Immature natural killer cell (primary cell): ENCODE measurements around the gene NMNAT3. TPM values are rescaled to one million over a fixed set of nuclear protein-coding genes. Genes with fewer than 3 reads are reported as not detected.
A peak's percentile ranks its signal among the peaks of the same experiment; 100 is the strongest.

Experiments used
- DNase-seq, 3 donors: peaks; one replicate each; pipeline ENCODE4 v3.0.0; 2022; ENCODE audit warnings: mixed read lengths in 1 of 3
- H3K27ac Mint-ChIP-seq, 6 donors: one replicate each; pipeline ENCODE4 v1.8.0; 2020; ENCODE audit warnings: mixed read lengths in 6 of 6, mild to moderate bottlenecking in 5 of 6, inconsistent platforms in 4 of 6, moderate library complexity in 3 of 6
- H3K27me3 Mint-ChIP-seq, 3 donors: one replicate each; pipeline ENCODE4 v1.8.0; 2020 to 2021; ENCODE audit warnings: low read depth in 3 of 3, mild to moderate bottlenecking in 3 of 3, mixed read lengths in 3 of 3, moderate library complexity in 3 of 3, inconsistent platforms in 1 of 3
- H3K36me3 Mint-ChIP-seq, 3 donors: one replicate each; pipeline ENCODE4 v1.8.0; 2020; ENCODE audit warnings: mixed read lengths in 3 of 3, inconsistent platforms in 2 of 3, mild to moderate bottlenecking in 2 of 3
- H3K4me1 Mint-ChIP-seq, 2 donors: one replicate each; pipeline ENCODE4 v1.8.0; 2020; ENCODE audit warnings: inconsistent platforms in 2 of 2, mild to moderate bottlenecking in 2 of 2, mixed read lengths in 2 of 2, moderate library complexity in 1 of 2
- H3K4me3 Mint-ChIP-seq, 5 donors: one replicate each; pipeline ENCODE4 v1.8.0; 2020; ENCODE audit warnings: mild to moderate bottlenecking in 5 of 5, mixed read lengths in 5 of 5, inconsistent platforms in 3 of 5, moderate library complexity in 3 of 5
- H3K9me3 Mint-ChIP-seq, 6 donors: one replicate each; pipeline ENCODE4 v1.8.0; 2020; ENCODE audit warnings: mild to moderate bottlenecking in 6 of 6, mixed read lengths in 6 of 6, inconsistent platforms in 4 of 6, moderate library complexity in 3 of 6
- polyA plus RNA-seq, 3 donors: library from polyadenylated mRNA; unstranded; fragments of 300-500 nt; fragmentation: Illumina TruSeq; gene quantifications; one replicate each; pipeline ENCODE4 v1.2.3, GENCODE V29; 2021

The NMNAT3 gene
- 1 to 10 TPM; 1.4 to 7.1 (median 2.5) TPM for polyA plus RNA-seq

DNA sequence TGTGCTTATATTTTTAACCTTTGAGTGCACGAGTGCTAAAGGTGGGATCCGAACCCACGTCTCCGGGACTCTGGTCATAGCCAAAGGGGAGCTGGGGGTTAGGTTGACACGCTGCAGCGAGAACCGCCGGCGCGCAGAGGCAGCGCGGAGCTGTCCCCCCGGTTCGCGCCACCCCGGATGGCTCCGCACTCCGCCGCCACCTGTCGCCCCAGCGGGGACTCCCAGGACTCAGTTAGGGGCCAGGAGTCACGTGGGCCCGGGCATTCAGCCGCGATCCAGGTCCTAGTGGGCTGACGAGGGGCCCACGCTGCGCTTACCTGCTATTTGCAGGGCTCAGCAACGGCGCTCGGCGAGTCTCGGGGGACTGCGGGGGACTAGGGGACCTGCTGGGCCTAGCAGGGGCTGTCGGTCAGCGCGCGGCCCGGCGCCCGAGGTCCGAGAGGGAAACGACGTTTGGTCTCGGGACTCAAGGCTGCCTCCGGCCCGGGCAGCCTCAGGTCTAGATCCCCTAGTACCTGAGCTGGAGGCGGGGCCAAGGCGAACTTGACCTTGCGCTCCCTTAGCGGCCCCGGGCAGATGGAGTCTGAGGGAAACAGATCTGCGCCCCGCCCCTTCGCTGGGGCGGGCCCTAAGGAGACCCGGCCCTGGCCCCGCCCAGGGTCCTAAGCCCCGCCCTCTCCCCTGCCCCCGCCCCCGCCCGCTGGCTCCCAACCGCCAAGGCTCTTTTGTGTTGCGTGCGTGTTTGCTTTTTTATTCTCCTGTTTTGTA, at the start of gene NMNAT3:
TSS of gene NMNAT3 (minus strand) at position 585 of the 768 bp plus-strand sequence. CDS start 50,248 bp downstream, outside the sequence.
- H3K27ac Mint-ChIP-seq, result peak within 1 kb of the TSS in 3 of 6 donors; percentile 39 to 58 (median 54)
- H3K36me3 Mint-ChIP-seq, result peaks cover 0 to 4% (median 0%) of the 10 kb centered on the region in 3 donors

DNA sequence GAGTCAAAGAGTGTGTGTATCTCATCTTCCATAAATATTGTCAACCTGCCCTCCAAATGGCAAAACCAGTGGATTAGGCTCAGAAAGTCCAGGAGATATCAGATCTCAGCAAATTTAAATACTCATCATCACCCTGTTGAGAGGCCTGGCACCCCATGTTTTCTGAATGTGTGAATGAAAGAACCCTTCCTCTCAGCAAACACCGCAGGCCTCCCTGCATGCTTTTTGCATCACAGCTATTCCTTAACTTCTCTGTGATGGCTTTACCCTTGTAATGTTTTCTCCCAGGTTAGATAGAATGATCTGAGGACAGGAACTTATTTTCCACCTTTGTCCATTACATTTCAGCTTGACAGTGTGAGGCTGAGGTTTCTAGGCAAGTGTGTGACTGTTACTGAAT, 43.6 kb upstream of the NMNAT3 start:
- Mint-ChIP-seq H3K27me3 (peaks cover 0 to 4% (median 2%) of the 10 kb centered on the region in 3 donors), H3K9me3 (no peaks in the 10 kb centered on the region), H3K4me3 (no peak overlapping the region), H3K36me3 (no peaks in the 10 kb centered on the region), H3K27ac (no peak overlapping the region), H3K4me1 (no peaks in the 10 kb centered on the region)
- no peak for DNase-seq

More for the DNA sequence above, at the start of gene NMNAT3:
- Mint-ChIP-seq H3K9me3 (peaks cover 0 to 2% (median 0%) of the 10 kb centered on the region in 6 donors), H3K4me1 (peaks cover 14 to 17% of the 10 kb centered on the region in 2 donors), H3K27me3 (peaks cover 0 to 5% (median 0%) of the 10 kb centered on the region in 3 donors), H3K4me3 (peak within 1 kb of the TSS; percentile 77 to 89 (median 85))
- DNase-seq, result peak; percentile 71 to 75 (median 74)

DNA sequence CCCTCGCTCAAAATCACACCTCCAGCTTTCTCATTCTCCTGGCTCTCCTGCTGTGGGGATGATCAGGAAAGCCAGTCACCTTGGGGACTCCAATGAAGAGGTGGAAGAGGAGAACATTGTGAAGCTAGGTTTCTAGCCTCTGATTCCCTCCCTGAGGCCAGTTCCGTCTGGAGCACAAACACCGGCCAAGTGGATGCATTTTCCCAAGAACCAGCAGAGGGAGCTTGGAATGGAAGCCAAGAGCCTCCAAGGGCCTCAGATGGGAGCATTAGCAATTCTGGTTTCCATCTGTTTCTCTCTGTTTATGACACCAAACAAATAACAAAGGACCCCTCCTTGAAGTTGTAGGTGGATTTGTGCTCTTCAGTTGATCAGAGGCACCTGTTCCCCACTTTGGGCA, 40.6 kb upstream of the NMNAT3 start:
- no peaks in the 10 kb centered on the region for H3K9me3 Mint-ChIP-seq
- H3K4me1 Mint-ChIP-seq, result no peaks in the 10 kb centered on the region
- no peak overlapping the region for H3K27ac Mint-ChIP-seq
- DNase-seq, result no peak
- H3K27me3 Mint-ChIP-seq, result peaks cover 0 to 4% (median 0%) of the 10 kb centered on the region in 3 donors
- no peak overlapping the region for H3K4me3 Mint-ChIP-seq
- H3K36me3 Mint-ChIP-seq, result no peaks in the 10 kb centered on the region

DNA sequence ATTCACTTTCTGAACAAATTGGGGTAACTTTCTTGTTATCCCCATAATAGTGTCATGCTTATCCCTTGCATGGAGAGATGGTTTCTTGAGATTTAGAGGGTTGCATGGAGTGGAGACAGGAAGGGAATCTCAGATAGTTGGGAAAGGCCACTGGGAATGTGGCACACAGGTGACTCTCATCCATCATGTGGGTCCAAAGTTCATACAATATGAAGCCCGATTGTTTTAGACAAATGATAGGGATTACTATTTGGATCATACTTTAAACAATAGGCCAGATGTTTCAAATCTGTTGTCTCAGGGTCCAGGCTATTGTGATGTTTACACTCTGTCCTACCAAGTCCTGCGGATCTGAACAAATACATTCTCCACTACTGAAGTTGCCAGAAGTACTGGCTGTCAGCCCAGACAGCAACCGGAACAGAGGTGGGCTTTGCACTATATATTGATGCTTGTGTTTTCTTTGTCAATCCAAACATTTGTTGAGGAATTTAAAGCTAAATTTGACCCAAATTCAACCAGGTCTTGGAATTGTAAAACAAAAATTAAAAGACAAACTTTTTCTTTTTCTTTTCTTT, 39.2 kb upstream of the NMNAT3 start:
- DNase-seq, result no peak
- peaks cover 0 to 7% (median 4%) of the 10 kb centered on the region in 3 donors for H3K27me3 Mint-ChIP-seq
- H3K36me3 Mint-ChIP-seq, result no peaks in the 10 kb centered on the region
- H3K4me3 Mint-ChIP-seq, result no peak overlapping the region
- H3K9me3 Mint-ChIP-seq, result peaks cover 0 to 5% (median 0%) of the 10 kb centered on the region in 6 donors
- no peaks in the 10 kb centered on the region for H3K4me1 Mint-ChIP-seq
- H3K27ac Mint-ChIP-seq, result no peak overlapping the region

DNA sequence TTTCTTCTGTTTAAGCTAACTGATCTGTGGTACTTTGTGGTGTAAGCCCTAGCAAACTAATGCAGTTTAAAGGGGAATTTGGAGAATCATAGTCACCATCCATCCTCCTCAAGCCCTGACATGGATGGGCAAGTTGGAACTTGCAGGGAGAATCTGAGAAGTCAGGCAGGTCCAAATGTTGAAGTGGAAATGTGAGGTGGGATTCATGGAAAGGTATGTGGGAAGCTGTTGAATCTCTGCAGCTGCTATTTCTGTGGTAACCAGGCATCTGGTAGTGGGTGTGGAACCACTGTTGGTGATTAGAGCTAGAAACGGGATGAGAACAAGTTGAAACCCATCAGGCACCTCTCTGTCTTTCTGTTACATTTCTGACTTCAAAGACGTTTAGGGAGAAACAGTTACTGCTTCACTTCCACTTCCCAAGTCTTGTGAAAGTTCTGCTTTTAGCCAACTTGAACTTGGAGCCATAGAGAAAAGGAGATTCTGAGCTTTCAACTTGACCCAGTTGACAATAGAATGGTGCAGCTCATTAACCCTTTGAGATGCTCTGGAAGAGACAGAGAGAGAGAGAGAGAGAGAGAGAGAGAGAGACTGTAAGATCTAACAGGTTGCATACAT, 38.1 kb upstream of the NMNAT3 start:
- no peaks in the 10 kb centered on the region for H3K36me3 Mint-ChIP-seq
- no peak overlapping the region for H3K4me3 Mint-ChIP-seq
- peaks cover 0 to 5% (median 0%) of the 10 kb centered on the region in 6 donors for H3K9me3 Mint-ChIP-seq
- H3K27ac Mint-ChIP-seq, result no peak overlapping the region
- peaks cover 0 to 7% (median under 1%) of the 10 kb centered on the region in 3 donors for H3K27me3 Mint-ChIP-seq
- DNase-seq, result no peak
- H3K4me1 Mint-ChIP-seq, result no peaks in the 10 kb centered on the region

DNA sequence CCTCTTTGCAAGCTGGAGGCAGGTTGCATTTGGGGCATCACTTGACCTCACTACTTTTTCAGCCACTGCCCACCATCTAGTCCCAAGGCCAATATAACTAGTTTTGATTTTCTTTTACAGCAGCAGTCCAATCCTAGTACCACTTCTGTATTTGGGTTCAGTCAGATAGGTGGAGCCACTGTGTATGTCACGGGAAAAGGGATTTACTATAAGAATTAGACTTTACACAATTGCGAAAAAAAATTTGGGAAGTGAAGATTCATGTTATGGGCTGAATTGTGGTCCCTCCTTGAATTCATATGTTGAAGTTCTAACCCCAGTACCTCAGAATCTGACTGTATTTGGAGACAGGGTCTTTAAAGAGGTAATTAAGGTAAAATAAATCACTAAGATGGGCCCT, 37.4 kb upstream of the NMNAT3 start:
- Mint-ChIP-seq H3K4me3 (no peak overlapping the region), H3K9me3 (peaks cover 0 to 8% (median 0%) of the 10 kb centered on the region in 6 donors), H3K27ac (no peak overlapping the region), H3K36me3 (no peaks in the 10 kb centered on the region), H3K4me1 (no peaks in the 10 kb centered on the region), H3K27me3 (peaks cover 0 to 7% (median 1%) of the 10 kb centered on the region in 3 donors)
- DNase-seq, result no peak

DNA sequence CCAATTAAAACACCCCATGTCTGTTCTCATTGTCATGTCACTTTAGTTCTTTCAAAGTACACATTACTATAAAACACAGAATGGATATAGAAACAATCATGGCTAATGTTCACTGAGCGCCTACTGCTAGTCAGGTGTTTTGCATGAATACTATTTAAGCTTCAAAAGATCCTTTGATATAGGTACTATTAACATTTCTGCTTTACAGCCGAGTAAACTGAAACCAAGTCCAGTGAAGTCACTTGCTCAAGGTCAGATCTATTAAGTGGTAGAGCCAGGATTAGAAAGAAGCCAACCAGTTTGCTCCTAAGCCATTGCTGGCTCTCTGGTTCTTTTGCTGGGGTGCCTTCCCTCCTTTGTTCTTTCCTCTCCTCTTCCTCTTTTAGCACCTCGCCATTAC, 32.4 kb upstream of the NMNAT3 start:
- DNase-seq, result no peak
- Mint-ChIP-seq H3K27me3 (peaks cover 1 to 7% (median 2%) of the 10 kb centered on the region in 3 donors), H3K4me1 (no peaks in the 10 kb centered on the region), H3K9me3 (peaks cover 0 to 8% (median 0%) of the 10 kb centered on the region in 6 donors), H3K4me3 (no peak overlapping the region), H3K27ac (no peak overlapping the region), H3K36me3 (no peaks in the 10 kb centered on the region)

DNA sequence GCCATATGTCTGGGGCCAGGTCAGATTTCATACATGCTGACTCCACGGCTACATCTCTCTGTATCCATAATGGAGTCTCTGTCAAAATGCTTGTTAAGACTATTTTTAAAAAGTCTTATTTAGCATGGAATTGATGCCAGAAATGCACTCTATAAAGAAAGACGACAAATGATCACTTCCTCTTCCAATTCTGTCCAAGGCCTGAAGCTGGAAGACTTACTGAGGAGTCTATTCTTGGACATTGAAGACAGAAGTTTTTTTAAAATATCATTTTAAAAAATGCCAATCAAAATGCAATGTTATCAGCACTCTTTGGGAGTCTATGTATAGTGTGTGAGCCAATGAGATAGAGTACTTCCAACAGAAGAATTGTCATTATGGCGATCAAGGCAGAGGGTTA, 27.9 kb upstream of the NMNAT3 start:
- Mint-ChIP-seq H3K36me3 (no peaks in the 10 kb centered on the region), H3K27ac (no peak overlapping the region), H3K9me3 (peaks cover 0 to 3% (median 0%) of the 10 kb centered on the region in 6 donors), H3K27me3 (peaks cover 2 to 5% (median 2%) of the 10 kb centered on the region in 3 donors), H3K4me1 (no peaks in the 10 kb centered on the region), H3K4me3 (no peak overlapping the region)
- no peak for DNase-seq

DNA sequence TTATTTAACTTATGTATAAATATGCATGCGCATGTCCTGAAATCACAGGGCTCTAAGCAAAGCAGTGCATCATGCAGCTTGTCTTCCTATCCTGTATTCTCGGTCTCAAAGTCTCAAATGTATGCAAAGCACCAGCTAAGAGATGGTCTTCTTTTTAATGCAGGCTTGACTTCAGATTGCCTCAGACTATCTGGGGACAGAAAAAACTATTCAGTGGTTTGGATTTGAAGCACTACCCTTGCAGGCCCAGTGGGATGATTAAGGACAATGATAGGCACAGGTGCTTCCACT, 18.5 kb upstream of the NMNAT3 start:
- Mint-ChIP-seq H3K27ac (no peak overlapping the region), H3K9me3 (peaks cover 0 to 3% (median 0%) of the 10 kb centered on the region in 6 donors), H3K27me3 (peaks cover 2 to 13% (median 2%) of the 10 kb centered on the region in 3 donors), H3K4me1 (no peaks in the 10 kb centered on the region), H3K4me3 (no peak overlapping the region), H3K36me3 (no peaks in the 10 kb centered on the region)
- no peak for DNase-seq

DNA sequence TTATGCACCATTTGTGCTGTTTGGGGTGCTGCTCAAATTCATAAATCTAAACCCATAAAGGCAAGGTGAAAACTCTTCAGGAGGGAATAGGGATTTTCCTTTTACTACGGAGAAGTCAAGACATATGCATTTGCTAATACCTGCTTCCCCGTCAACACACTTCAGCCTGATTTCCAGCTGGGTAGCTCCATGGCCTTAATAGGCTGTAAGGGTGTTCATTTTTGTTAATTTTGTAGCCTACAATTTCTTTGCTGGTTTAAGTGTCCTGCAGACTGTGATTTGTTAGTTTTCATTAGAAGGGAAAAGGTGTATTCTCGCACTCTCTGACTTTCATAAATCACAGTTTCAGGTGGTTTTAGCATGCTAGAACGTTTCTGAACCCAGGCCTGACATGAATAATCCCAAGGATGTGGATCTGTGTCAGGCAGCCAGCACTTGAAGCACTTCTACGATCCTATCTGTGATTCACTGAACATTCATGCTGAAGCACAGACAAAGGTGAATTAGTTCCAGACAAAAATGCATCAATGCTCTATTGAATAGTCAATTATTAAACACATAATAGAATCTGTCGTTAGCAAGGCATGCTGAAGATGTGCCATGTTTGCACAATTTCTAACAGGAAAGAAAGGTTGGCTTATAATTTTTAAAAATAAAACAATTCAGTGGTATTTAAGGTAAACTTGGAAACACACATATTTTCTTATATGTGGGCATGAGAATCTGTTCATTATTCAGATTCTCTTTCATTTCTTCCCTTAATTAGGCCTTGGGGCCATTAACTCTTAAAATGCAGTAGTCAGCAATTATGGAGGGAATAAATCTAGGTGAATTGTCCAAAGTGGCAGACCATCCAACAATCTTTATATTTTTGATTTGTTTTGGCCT, 17.9 kb upstream of the NMNAT3 start:
- H3K27ac Mint-ChIP-seq, result no peak overlapping the region
- no peaks in the 10 kb centered on the region for H3K4me1 Mint-ChIP-seq
- no peak overlapping the region for H3K4me3 Mint-ChIP-seq
- H3K27me3 Mint-ChIP-seq, result peaks cover 0 to 13% (median 2%) of the 10 kb centered on the region in 3 donors
- no peak for DNase-seq
- no peaks in the 10 kb centered on the region for H3K36me3 Mint-ChIP-seq
- peaks cover 0 to 3% (median 0%) of the 10 kb centered on the region in 6 donors for H3K9me3 Mint-ChIP-seq

DNA sequence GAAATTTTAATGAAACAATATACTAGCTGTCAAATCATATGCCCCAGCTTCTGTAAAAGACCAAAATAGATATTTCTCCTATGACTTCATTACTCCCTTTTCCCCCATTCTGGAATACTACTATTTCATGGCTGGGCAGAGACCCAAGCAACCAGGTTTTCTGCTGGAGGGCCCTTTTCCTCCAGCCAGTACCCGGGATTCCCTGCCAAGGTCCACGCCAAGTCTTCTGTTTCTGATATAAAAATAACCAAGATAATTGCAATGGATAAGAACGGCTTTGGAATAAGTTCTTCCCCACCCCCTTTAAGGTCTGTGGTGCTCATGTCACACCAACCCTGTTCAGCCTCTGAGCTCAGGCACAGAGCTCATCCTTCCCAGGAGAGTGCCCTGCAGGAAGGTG, 17.2 kb upstream of the NMNAT3 start:
- no peak overlapping the region for H3K27ac Mint-ChIP-seq

DNA sequence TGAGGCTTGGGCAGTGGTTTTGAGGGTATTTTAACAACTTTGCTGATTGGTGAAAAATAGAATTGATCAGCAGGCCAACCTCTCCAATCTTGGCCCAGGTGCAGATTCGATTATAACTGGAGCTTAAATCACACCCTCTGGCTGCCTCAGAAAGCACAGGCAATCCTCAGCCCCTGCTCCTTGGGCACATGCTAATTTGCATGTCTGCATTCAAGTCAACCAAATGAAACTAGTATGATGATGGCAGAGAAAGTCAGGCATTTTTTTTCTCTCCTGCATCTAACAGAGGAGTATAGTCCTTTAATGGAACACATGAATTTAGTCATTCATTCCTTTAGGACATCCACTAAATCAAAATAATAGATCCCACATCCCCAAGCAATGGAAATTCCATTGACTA, 16.8 kb upstream of the NMNAT3 start:
- H3K36me3 Mint-ChIP-seq, result no peaks in the 10 kb centered on the region
- no peak overlapping the region for H3K27ac Mint-ChIP-seq
- peaks cover 0 to 3% (median 0%) of the 10 kb centered on the region in 6 donors for H3K9me3 Mint-ChIP-seq
- H3K27me3 Mint-ChIP-seq, result peaks cover 0 to 11% (median 2%) of the 10 kb centered on the region in 3 donors
- H3K4me3 Mint-ChIP-seq, result no peak overlapping the region
- no peaks in the 10 kb centered on the region for H3K4me1 Mint-ChIP-seq
- DNase-seq, result no peak

More for the DNA sequence above, 17.2 kb upstream of the NMNAT3 start:
- no peaks in the 10 kb centered on the region for H3K4me1 Mint-ChIP-seq
- peaks cover 0 to 3% (median 0%) of the 10 kb centered on the region in 6 donors for H3K9me3 Mint-ChIP-seq
- no peaks in the 10 kb centered on the region for H3K36me3 Mint-ChIP-seq
- H3K4me3 Mint-ChIP-seq, result no peak overlapping the region
- peaks cover 0 to 11% (median 2%) of the 10 kb centered on the region in 3 donors for H3K27me3 Mint-ChIP-seq
- no peak for DNase-seq

DNA sequence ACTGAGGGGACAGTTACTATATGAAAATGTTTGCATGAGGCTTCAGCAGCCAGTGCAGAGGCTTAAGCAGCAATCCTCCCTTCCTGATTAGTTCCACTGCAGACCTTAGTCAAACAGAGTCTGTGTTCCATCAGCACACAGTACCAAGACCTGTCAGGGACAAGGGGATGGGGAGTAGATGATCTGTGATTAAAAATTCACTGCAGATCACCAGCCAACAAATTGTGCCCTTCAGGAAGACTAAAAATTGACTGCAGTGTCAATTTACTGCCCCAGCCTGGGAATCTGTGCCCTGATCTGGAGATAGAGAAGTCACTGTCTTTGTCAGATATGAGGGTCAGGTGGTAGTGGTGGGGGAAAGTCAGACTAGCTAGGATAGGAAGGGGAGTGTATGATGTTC, 13.8 kb upstream of the NMNAT3 start:
- no peaks in the 10 kb centered on the region for H3K36me3 Mint-ChIP-seq
- no peak for DNase-seq
- H3K4me3 Mint-ChIP-seq, result no peak overlapping the region
- H3K27ac Mint-ChIP-seq, result no peak overlapping the region
- no peaks in the 10 kb centered on the region for H3K4me1 Mint-ChIP-seq
- H3K27me3 Mint-ChIP-seq, result peaks cover 2 to 11% (median 2%) of the 10 kb centered on the region in 3 donors
- peaks cover 0 to 3% (median 0%) of the 10 kb centered on the region in 6 donors for H3K9me3 Mint-ChIP-seq
